ENCODE data around the gene VSIG4.

GRCh38 chrX:66004928-66005829 is 34.7 kb downstream of the VSIG4 start:
- TF ChIP-seq EZH2 (IDR thresholded peaks at IDR 0.05; ENCODE audit: insufficient read depth, poor library complexity, severe bottlenecking): no peak
- TF ChIP-seq EZH2phosphoT487 (IDR thresholded peaks at IDR 0.05; ENCODE audit: insufficient read depth, low read depth): no peak

All from GM23248 (cell line).